ENCODE measurements around the gene CYB5RL. TPM values are rescaled to one million over a fixed set of nuclear protein-coding genes. Genes with fewer than 3 reads are reported as not detected.

CYB5RL gene
- total RNA-seq, 1 donor from 2014 or later = 8.7 TPM

DNA sequence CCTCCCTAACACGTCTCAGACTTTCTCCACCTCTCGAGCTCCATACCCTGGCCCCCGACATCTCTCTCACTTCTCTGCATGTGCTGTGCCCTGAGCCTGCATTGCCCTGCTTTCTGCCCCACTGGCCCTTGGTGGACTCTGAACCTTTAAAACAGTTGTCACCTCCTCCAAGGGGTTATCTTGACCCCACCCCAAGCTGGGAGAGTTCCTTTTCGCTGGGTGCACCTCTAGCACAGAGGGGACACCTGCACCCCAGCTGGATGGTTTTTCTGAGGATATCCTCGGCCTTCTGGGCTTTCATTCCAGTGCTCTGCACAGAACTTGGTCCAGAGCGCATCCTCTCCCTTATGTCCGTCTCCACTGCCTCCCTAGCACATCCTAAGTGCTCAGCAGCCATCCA, 42.8 kb downstream of the CYB5RL start:
- Mint-ChIP-seq H3K9me3 (no peaks in the 10 kb centered on the region), H3K36me3 (ENCODE audit: low read depth) (no peaks in the 10 kb centered on the region), H3K4me1 (no peaks in the 10 kb centered on the region), H3K27me3 (no peaks in the 10 kb centered on the region), H3K4me3 (no peak overlapping the region), H3K27ac (no peak overlapping the region)
- POLR2A ChIA-PET = no interaction called here
- CTCF ChIA-PET = no interaction called here
- TF ChIP-seq, protein P1, sequence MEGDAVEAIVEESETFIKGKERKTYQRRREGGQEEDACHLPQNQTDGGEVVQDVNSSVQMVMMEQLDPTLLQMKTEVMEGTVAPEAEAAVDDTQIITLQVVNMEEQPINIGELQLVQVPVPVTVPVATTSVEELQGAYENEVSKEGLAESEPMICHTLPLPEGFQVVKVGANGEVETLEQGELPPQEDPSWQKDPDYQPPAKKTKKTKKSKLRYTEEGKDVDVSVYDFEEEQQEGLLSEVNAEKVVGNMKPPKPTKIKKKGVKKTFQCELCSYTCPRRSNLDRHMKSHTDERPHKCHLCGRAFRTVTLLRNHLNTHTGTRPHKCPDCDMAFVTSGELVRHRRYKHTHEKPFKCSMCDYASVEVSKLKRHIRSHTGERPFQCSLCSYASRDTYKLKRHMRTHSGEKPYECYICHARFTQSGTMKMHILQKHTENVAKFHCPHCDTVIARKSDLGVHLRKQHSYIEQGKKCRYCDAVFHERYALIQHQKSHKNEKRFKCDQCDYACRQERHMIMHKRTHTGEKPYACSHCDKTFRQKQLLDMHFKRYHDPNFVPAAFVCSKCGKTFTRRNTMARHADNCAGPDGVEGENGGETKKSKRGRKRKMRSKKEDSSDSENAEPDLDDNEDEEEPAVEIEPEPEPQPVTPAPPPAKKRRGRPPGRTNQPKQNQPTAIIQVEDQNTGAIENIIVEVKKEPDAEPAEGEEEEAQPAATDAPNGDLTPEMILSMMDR (IDR thresholded peaks at IDR 0.05) = no peak
- DNase-seq (no peak), ATAC-seq (ENCODE audit: low read depth) (no peak)
- intact Hi-C loops (cut with micrococcal nuclease) = no loop called here

DNA sequence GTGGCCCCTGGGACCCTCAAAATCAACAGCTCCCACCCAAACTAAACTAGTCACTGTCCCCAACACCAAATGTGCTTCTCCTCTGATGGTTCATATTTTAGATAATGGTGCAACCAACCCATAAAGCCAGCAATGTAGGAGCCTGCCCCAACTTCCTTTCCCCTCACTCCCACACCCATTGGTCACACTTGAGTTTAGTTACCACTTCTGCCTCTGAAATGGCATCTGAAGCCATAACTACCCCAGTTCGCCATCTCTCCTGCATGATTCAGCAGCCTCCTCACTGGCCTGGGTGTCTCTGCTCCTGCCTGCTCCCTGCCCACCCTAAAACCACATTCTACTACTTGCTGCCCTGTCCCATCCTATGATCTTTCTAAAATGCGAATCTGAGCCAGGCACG, 43.6 kb downstream of the CYB5RL start:
- CTCF ChIA-PET = no interaction called here
- no peaks in the 10 kb centered on the region for H3K4me1 Mint-ChIP-seq
- H3K4me3 Mint-ChIP-seq = no peak overlapping the region
- POLR2A ChIA-PET = no interaction called here
- intact Hi-C loops (cut with micrococcal nuclease) = no loop called here
- no peak for ATAC-seq (ENCODE audit: low read depth)
- no peaks in the 10 kb centered on the region for H3K27me3 Mint-ChIP-seq
- no peak overlapping the region for H3K27ac Mint-ChIP-seq
- TF ChIP-seq, protein P1 (IDR thresholded peaks at IDR 0.05) = no peak
- no peaks in the 10 kb centered on the region for H3K9me3 Mint-ChIP-seq
- no peak for DNase-seq
- H3K36me3 Mint-ChIP-seq (ENCODE audit: low read depth) = no peaks in the 10 kb centered on the region

DNA sequence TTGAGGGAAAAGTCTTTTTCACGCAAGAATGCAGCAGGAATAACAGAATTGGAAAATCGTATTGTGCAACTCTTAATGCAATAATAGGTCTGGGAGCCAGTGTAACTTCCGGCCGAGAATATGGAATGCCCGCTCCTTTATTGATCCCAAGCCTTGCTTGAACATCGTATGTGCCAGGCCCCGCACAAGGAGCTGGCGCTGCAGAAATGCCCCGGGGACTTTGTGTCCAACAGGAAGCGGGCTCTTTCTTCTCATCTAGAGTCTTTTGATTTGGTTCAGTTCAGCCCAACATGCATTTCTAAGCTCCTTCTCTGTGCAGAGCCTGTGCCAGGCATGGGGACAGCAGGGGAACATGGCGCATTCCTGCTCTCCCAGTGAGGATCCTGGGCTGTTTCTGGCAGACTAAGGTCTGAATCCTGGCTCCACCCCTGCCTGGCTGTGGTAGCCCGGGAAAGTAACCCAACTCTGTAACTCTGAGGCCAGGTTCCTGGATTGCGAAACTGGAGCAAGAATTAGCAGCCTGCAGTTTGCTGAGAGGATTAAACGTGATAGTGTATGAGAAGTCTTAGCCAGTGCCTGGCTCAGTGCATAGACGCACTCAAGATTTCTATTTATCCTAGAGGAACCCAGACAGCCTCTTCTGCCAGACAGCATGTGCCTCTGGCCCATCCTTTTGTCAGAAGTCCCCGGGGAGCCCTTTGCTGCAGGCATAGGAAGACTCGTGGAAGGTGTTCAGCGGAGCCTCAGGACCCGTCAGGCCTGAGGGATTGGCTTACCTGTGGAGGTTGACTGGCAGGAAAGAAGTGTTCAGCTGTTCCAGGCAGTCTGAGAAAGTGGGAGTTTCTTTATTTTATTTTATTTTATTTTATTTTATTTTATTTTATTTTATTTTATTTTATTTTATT, 46.0 kb downstream of the CYB5RL start:
- Mint-ChIP-seq H3K27me3 (no peaks in the 10 kb centered on the region), H3K27ac (no peak overlapping the region), H3K36me3 (ENCODE audit: low read depth) (no peaks in the 10 kb centered on the region), H3K4me3 (no peak overlapping the region), H3K4me1 (no peaks in the 10 kb centered on the region), H3K9me3 (no peaks in the 10 kb centered on the region)
- POLR2A ChIA-PET = no interaction called here
- no peak for ATAC-seq (ENCODE audit: low read depth)
- TF ChIP-seq, protein P1 (IDR thresholded peaks at IDR 0.05) = no peak
- intact Hi-C loops (cut with micrococcal nuclease) = no loop called here
- CTCF ChIA-PET = no interaction called here
- DNase-seq = no peak

DNA sequence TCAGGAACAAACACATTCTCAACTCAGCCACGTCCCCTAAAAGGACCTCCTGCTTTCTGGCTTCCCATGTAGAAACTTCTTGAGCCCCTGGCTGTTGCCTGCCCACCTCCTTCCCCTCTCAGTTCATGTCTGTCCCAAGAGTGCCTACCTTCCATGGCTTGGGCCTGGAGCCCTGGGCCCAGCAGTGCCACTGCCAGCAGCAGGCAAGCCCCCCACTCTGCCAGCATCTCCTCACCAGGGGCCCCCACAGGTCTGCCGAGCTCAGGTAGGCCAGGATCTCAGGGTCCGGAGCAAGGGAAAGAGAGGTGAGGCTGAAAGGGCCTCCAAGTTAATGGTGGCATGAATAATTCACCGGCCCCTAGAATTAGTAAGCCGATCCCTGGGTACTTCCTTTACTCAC, 47.1 kb downstream of the CYB5RL start, which contains the start of gene CDCP2:
TSS of gene CDCP2 (minus strand) at position 305 of the 400 bp plus-strand sequence. CDS start at position 227, 78 bp downstream.
- H3K9me3 Mint-ChIP-seq = no peaks in the 10 kb centered on the region
- no peaks in the 10 kb centered on the region for H3K27me3 Mint-ChIP-seq
- ChIA-PET CTCF (no interaction called here), POLR2A (no interaction called here)
- no peaks in the 10 kb centered on the region for H3K4me1 Mint-ChIP-seq
- H3K27ac Mint-ChIP-seq = no peak within 1 kb of the TSS
- H3K4me3 Mint-ChIP-seq = no peak within 1 kb of the TSS
- TF ChIP-seq, protein P1 (IDR thresholded peaks at IDR 0.05) = no peak
- no peaks in the 10 kb centered on the region for H3K36me3 Mint-ChIP-seq (ENCODE audit: low read depth)
- ATAC-seq (ENCODE audit: low read depth) (no peak), DNase-seq (no peak)
- intact Hi-C loops (cut with micrococcal nuclease) = no loop called here

DNA sequence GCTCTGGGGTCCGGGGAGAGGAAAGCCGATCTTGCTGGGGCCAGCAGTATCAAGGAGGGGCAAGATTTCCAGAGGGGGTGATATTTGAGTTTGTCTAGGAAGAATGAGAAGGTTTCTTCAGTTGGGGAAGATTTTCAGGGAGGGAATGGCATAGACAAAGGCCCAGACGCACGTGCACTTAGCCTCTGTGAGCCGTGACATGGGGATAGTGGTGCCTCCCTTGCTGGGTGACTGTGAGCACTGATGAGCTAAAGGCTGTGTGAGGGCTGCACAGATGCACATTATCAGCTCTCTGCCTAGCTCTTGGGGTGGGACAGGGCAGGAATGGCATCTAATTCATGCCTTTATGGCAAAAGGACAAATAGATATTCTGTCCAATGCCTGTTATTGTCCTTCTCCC, 48.8 kb downstream of the CYB5RL start:
- ChIA-PET POLR2A (no interaction called here), CTCF (no interaction called here)
- TF ChIP-seq, protein P1 (IDR thresholded peaks at IDR 0.05) = no peak
- Mint-ChIP-seq H3K4me1 (no peaks in the 10 kb centered on the region), H3K27me3 (no peaks in the 10 kb centered on the region), H3K27ac (no peak overlapping the region), H3K9me3 (no peaks in the 10 kb centered on the region), H3K4me3 (no peak overlapping the region), H3K36me3 (ENCODE audit: low read depth) (no peaks in the 10 kb centered on the region)
- intact Hi-C loops (cut with micrococcal nuclease) = no loop called here
- ATAC-seq (ENCODE audit: low read depth) = no peak
- DNase-seq = no peak

Other genes with a start within 250 kb of the CYB5RL start
- not detected in 2 replicates for gene LDLRAD1, start 181.8 kb downstream of the CYB5RL start, total RNA-seq
- gene TMEM59, start 146.8 kb downstream of the CYB5RL start, total RNA-seq = 103 and 123 TPM in 2 replicates
- 7.3 and 8.1 TPM in 2 replicates for gene TCEANC2, start 146.4 kb downstream of the CYB5RL start, total RNA-seq
- not detected in 2 replicates for gene CDCP2, start 47.0 kb downstream of the CYB5RL start, total RNA-seq
- 62.5 and 64.1 TPM in 2 replicates for gene MRPL37, start 137 bp upstream of the CYB5RL start, total RNA-seq
- gene SSBP3, start 206.4 kb upstream of the CYB5RL start, total RNA-seq = 23.1 and 29.7 TPM in 2 replicates

Measured in activated B cell treated with CpG ODN at 0.5 μM for 24 hours (primary cell).